Stomach (tissue), 9 donors: ENCODE results near the gene GTF2E1. TPM values are rescaled to one million over a fixed set of nuclear protein-coding genes. Genes with fewer than 3 reads are reported as not detected.

Experiments used
- DNase-seq, 2 donors: peaks; one replicate each; pipeline versions ENCODE4 v3.0.0 to v3.0.0-alpha.2; 2013 to 2019
- H3K27ac ChIP-seq, 5 donors: fragments of 200-600 bp in 4 of 5; sonication (generic) in 4 of 5; one replicate each; pipeline ENCODE4 v1.5.1; 2013 to 2019; ENCODE audit warnings: mild to moderate bottlenecking in 1 of 5, moderate library complexity in 1 of 5
- H3K27me3 ChIP-seq, 3 donors: fragments of 200-600 bp; sonication (generic); one replicate each; pipeline ENCODE4 v1.5.1; 2017 to 2019; ENCODE audit warnings: mixed run types in 1 of 3
- H3K36me3 ChIP-seq, 4 donors: fragments of 200-600 bp; sonication (generic); 1 replicate in 3 of 4; 2 replicates in 1 of 4; pipeline ENCODE4 v1.5.1; 2016 to 2019
- H3K4me1 ChIP-seq, 4 donors: fragments of 200-600 bp; sonication (generic); one replicate each; pipeline ENCODE4 v1.5.1; 2016 to 2019
- H3K4me3 ChIP-seq, 4 donors: fragments of 200-600 bp; sonication (generic) in 3 of 4; one replicate each; pipeline ENCODE4 v1.5.1; 2016 to 2019; ENCODE audit warnings: mild to moderate bottlenecking in 1 of 4
- H3K9me3 ChIP-seq, 4 donors: fragments of 200-600 bp; sonication (generic); one replicate each; pipeline ENCODE4 v1.5.1; 2016 to 2019
- CTCF ChIP-seq, 7 experiments: fragments of 450-650 bp in 4 of 7; fragments of 200-600 bp in 3 of 7; sonication (generic) in 3 of 7; IDR thresholded peaks; one replicate each; pipeline ENCODE4 v1.5.1; 2016 to 2019; ENCODE audit warnings: antibody characterized with exemption in 7 of 7, control low read depth in 2 of 7, mild to moderate bottlenecking in 1 of 7
- EP300 ChIP-seq: sonication (generic); formaldehyde crosslinking; IDR thresholded peaks from one replicate; pipeline ENCODE4 v1.6.1; 2017; ENCODE audit warnings: antibody characterized with exemption
- POLR2A ChIP-seq, 4 donors: fragments of 450-650 bp; IDR thresholded peaks; one replicate each; pipeline ENCODE4 v1.6.1; 2016; ENCODE audit warnings: antibody characterized with exemption in 4 of 4, control low read depth in 2 of 4, mild to moderate bottlenecking in 1 of 4, moderate library complexity in 1 of 4
- POLR2AphosphoS5 ChIP-seq, 3 donors: sonication (generic); formaldehyde crosslinking; IDR thresholded peaks; one replicate each; pipeline ENCODE4 v1.6.1; 2016; ENCODE audit warnings: antibody characterized with exemption in 3 of 3
- WGBS, 5 donors: extraction: QIAGEN DNeasy Blood & Tissue Kit in 3 of 5; methylation state at CpG; one replicate each; pipeline versions ENCODE4 v1.1.5 to v1.1.7; 2013 to 2018; 5-methylcytosine and 5-hydroxymethylcytosine counted together
- intact Hi-C: fragments of 100-400 bp; cut with DNase I; formaldehyde crosslinking; loops from one replicate; pipeline ENCODE4 v1.15.1; 2023; ENCODE audit warnings: low total_unique reads
- polyA plus RNA-seq, 3 donors: library from polyadenylated mRNA; stranded (reverse); fragments of 200-250 nt; gene quantifications; one replicate each; pipeline ENCODE4 v1.2.3, GENCODE V29; 2013
- small RNA-seq, 4 donors: library from RNA; depleted of rRNA; stranded (forward); fragments of <200 nt; gene quantifications; one replicate each; pipeline ENCODE3, GENCODE V24; 2016
- total RNA-seq, 5 donors: library from RNA; depleted of rRNA; stranded (reverse); fragments of >200 nt; gene quantifications; one replicate each; pipeline versions ENCODE4 v1.1.0 to v1.2.3, GENCODE V29; 2014 to 2016
- donor health status: healthy with polysubstance abuse.
- donor health status: Bipolar disorder and iron deficiency.
- donor health status: healthy.

Gene GTF2E1
- total and polyA plus RNA-seq, 8 donors: 4.0 to 66.0 (median 9.3) TPM

- intact Hi-C loops: no loop called here
- no peak overlapping the region for H3K27ac ChIP-seq
- H3K9me3 ChIP-seq: no peaks in the 10 kb centered on the region
- peaks cover 0 to 3% (median 0%) of the 10 kb centered on the region in 4 donors for H3K4me1 ChIP-seq
- no peak overlapping the region for H3K4me3 ChIP-seq
- no peak for TF ChIP-seq POLR2A (IDR thresholded peaks at IDR 0.05)
- TF ChIP-seq EP300: no peak
- no peaks in the 10 kb centered on the region for H3K27me3 ChIP-seq
- no peaks in the 10 kb centered on the region for H3K36me3 ChIP-seq
- no peak for DNase-seq
Observed at GRCh38 chr3:120821426-120821825, 78.9 kb downstream of the GTF2E1 start.

- 78 to 88% (median 84%) methylated on average over 3 of the region's 3 CpGs for WGBS, 5 donors
- Histone ChIP-seq H3K4me3 (no peak overlapping the region), H3K27me3 (no peaks in the 10 kb centered on the region), H3K27ac (no peak overlapping the region), H3K9me3 (no peaks in the 10 kb centered on the region), H3K4me1 (peaks cover 0 to 3% (median 0%) of the 10 kb centered on the region in 4 donors), H3K36me3 (no peaks in the 10 kb centered on the region)
- TF ChIP-seq POLR2A (IDR thresholded peaks at IDR 0.05) (no peak), EP300 (no peak), CTCF (IDR thresholded peaks at IDR 0.05) (no peak), POLR2AphosphoS5 (IDR thresholded peaks at IDR 0.05) (no peak)
- intact Hi-C loops: no loop called here
- no peak for DNase-seq
Observed at GRCh38 chr3:120823156-120823555, 80.6 kb downstream of the GTF2E1 start.

- H3K27ac ChIP-seq: no peak overlapping the region
- WGBS, 5 donors: 21 to 44% (median 27%) methylated on average over 1 of the region's 1 CpG
- no peaks in the 10 kb centered on the region for H3K27me3 ChIP-seq
- peaks cover 0 to 3% (median 0%) of the 10 kb centered on the region in 4 donors for H3K4me1 ChIP-seq
- no peaks in the 10 kb centered on the region for H3K9me3 ChIP-seq
- intact Hi-C loops: no loop called here
- no peak for DNase-seq
- no peaks in the 10 kb centered on the region for H3K36me3 ChIP-seq
- TF ChIP-seq CTCF (IDR thresholded peaks at IDR 0.05) (no peak), POLR2AphosphoS5 (IDR thresholded peaks at IDR 0.05) (no peak), EP300 (no peak), POLR2A (IDR thresholded peaks at IDR 0.05) (no peak)
- no peak overlapping the region for H3K4me3 ChIP-seq
Observed at GRCh38 chr3:120824613-120825012, 82.1 kb downstream of the GTF2E1 start.

- no peak for TF ChIP-seq POLR2A (IDR thresholded peaks at IDR 0.05)
- TF ChIP-seq EP300: no peak
- no peak for TF ChIP-seq CTCF (IDR thresholded peaks at IDR 0.05)
- TF ChIP-seq POLR2AphosphoS5 (IDR thresholded peaks at IDR 0.05): no peak
- WGBS, 5 donors: 63 to 78% (median 73%) methylated on average over 1 of the region's 1 CpG
- Histone ChIP-seq H3K36me3 (no peaks in the 10 kb centered on the region), H3K4me3 (no peak overlapping the region), H3K27ac (no peak overlapping the region), H3K27me3 (no peaks in the 10 kb centered on the region), H3K9me3 (no peaks in the 10 kb centered on the region), H3K4me1 (no peaks in the 10 kb centered on the region)
- no peak for DNase-seq
- intact Hi-C loops: no loop called here
Observed at GRCh38 chr3:120828796-120829195, 86.3 kb downstream of the GTF2E1 start.

GRCh38 chr3:120831066-120831465, 88.5 kb downstream of the GTF2E1 start:
- H3K4me3 ChIP-seq: no peak overlapping the region
- no peak for DNase-seq
- H3K27me3 ChIP-seq: no peaks in the 10 kb centered on the region
- no peaks in the 10 kb centered on the region for H3K9me3 ChIP-seq
- intact Hi-C loops: no loop called here
- no peaks in the 10 kb centered on the region for H3K36me3 ChIP-seq
- TF ChIP-seq CTCF (IDR thresholded peaks at IDR 0.05) (no peak), POLR2A (IDR thresholded peaks at IDR 0.05) (no peak), EP300 (no peak), POLR2AphosphoS5 (IDR thresholded peaks at IDR 0.05) (no peak)
- 36 to 58% (median 48%) methylated on average over 4 of the region's 4 CpGs for WGBS, 5 donors
- no peak overlapping the region for H3K27ac ChIP-seq
- H3K4me1 ChIP-seq: no peaks in the 10 kb centered on the region

Small RNAs within 50 kb of the gene (small RNA-seq; reads per million reads assigned to genes)
- gene MTCO1P29: 0 reads per million in 4 donors
- 0 reads per million in 4 donors for gene MTCO2P29

Other genes starting within 250 kb of the GTF2E1 start
- gene NDUFB4, start 146.4 kb upstream of the GTF2E1 start, total RNA-seq: 100 to 1,000 TPM in 1 of 5 donors, 10 to 100 TPM in 4; 18.7 to 128 (median 89.8) TPM
- 100 to 1,000 TPM; 190 to 343 (median 303) TPM for gene NDUFB4, start 146.4 kb upstream of the GTF2E1 start, polyA plus RNA-seq
- 10 to 100 TPM; 12.2 to 66.5 (median 43.7) TPM for gene HGD, start 60.5 kb upstream of the GTF2E1 start, total RNA-seq
- 10 to 100 TPM in 2 of 3 donors, 1 to 10 TPM in 1; 6.3 to 12.8 (median 10.8) TPM for gene HGD, start 60.5 kb upstream of the GTF2E1 start, polyA plus RNA-seq
- gene RABL3, start 228 bp upstream of the GTF2E1 start, total RNA-seq: 10 to 100 TPM in 2 of 5 donors, 1 to 10 TPM in 3; 2.0 to 27.7 (median 9.3) TPM
- 10 to 100 TPM in 1 of 3 donors, 1 to 10 TPM in 2; 5.0 to 15.9 (median 9.5) TPM for gene RABL3, start 228 bp upstream of the GTF2E1 start, polyA plus RNA-seq
- 10 to 100 TPM in 1 of 5 donors, 1 to 10 TPM in 1, under 1 TPM in 3; 0.29 to 12.8 (median 0.58) TPM for gene STXBP5L, start 165.5 kb downstream of the GTF2E1 start, total RNA-seq
- gene STXBP5L, start 165.5 kb downstream of the GTF2E1 start, polyA plus RNA-seq: under 1 TPM; 0.08 to 0.19 (median 0.15) TPM